Stimulated activated memory B cell treated with anti-CD40 and anti-IgM and Interleukin-4, amounts not matched to agents 10 μg/mL and 1 μg/mL and 100 μg/mL, for 72 hours (primary cell): Measurements from ENCODE around the gene CD300LB.

ENCODE experiments used
- ATAC-seq: fragments of 150-1000 bp; cut with Tn5 transposase; 2 replicates; pipeline ENCODE4 v1.10.0; 2021
- H3K27ac Mint-ChIP-seq: one replicate; pipeline ENCODE4 v1.8.0; 2022; ENCODE audit warnings: mild to moderate bottlenecking, mixed read lengths
- H3K27me3 Mint-ChIP-seq: one replicate; pipeline ENCODE4 v1.8.0; 2022; ENCODE audit warnings: mixed read lengths
- H3K36me3 Mint-ChIP-seq: one replicate; pipeline ENCODE4 v1.8.0; 2022; ENCODE audit warnings: mixed read lengths
- H3K4me1 Mint-ChIP-seq: one replicate; pipeline ENCODE4 v1.8.0; 2022; ENCODE audit warnings: mixed read lengths
- H3K4me3 Mint-ChIP-seq: one replicate; pipeline ENCODE4 v1.8.0; 2022; ENCODE audit warnings: mild to moderate bottlenecking, moderate library complexity, mixed read lengths
- H3K9me3 Mint-ChIP-seq: one replicate; pipeline ENCODE4 v1.8.0; 2022; ENCODE audit warnings: mixed read lengths

Gene CD300LB

DNA sequence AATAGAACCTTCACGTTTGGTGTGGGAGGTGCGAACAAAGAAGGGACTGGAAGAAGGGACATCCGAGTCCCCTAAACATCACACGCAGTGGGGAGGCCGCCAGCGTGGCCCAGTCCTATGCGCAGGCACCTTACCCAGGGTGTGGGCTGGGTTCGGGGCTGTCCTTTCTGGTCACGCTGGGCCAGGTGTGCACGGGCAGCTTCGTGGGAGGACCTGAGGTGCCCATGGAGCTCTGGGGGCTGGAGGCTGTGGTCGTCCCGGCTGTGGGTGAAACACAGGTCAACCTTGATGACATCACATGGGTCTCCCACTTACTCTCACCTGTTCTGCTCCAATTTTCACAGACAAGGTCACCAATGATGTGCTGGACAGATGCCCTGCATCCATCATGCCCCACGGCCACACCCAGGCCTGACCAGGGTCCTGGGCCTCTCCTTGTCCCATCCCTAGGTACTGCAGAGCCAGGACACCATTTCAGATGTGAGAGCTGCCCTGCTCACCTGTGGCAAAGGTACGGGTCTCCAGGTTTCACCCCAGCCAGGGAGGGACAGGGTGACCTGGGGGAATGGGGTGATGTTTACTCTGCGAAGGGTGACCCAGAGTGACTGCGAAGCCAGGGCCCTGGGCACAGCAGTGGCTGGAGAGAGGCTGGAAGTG is 11.6 kb upstream of the CD300LB start:
- Mint-ChIP-seq H3K27me3 (peaks cover 14% of the 10 kb centered on the region), H3K36me3 (no peaks in the 10 kb centered on the region), H3K27ac (no peak overlapping the region), H3K4me3 (no peak overlapping the region), H3K9me3 (no peaks in the 10 kb centered on the region), H3K4me1 (peaks cover 6% of the 10 kb centered on the region)
- no peak for ATAC-seq

DNA sequence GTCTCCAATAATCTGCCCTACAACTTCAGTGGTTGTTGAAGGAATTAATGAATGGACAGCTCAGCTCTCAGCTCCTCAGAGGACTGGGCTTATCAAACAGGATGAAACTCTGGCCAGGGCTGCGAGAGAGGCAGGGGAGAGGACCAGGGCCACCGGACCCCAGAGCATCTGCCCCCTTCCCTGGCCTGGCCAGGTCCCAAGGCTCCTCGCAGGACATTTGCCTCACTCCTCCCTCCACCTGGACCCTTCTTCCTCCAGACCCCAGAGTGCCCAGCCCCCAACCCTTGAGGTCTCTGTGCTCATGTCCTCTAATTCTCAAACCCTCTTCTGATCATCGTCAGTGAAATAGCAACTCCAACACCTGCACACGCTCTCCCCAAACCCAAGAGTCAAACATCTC is 10.9 kb upstream of the CD300LB start:
- Mint-ChIP-seq H3K27me3 (peaks cover 15% of the 10 kb centered on the region), H3K9me3 (no peaks in the 10 kb centered on the region), H3K4me1 (no peaks in the 10 kb centered on the region), H3K36me3 (no peaks in the 10 kb centered on the region), H3K4me3 (no peak overlapping the region), H3K27ac (no peak overlapping the region)
- no peak for ATAC-seq

DNA sequence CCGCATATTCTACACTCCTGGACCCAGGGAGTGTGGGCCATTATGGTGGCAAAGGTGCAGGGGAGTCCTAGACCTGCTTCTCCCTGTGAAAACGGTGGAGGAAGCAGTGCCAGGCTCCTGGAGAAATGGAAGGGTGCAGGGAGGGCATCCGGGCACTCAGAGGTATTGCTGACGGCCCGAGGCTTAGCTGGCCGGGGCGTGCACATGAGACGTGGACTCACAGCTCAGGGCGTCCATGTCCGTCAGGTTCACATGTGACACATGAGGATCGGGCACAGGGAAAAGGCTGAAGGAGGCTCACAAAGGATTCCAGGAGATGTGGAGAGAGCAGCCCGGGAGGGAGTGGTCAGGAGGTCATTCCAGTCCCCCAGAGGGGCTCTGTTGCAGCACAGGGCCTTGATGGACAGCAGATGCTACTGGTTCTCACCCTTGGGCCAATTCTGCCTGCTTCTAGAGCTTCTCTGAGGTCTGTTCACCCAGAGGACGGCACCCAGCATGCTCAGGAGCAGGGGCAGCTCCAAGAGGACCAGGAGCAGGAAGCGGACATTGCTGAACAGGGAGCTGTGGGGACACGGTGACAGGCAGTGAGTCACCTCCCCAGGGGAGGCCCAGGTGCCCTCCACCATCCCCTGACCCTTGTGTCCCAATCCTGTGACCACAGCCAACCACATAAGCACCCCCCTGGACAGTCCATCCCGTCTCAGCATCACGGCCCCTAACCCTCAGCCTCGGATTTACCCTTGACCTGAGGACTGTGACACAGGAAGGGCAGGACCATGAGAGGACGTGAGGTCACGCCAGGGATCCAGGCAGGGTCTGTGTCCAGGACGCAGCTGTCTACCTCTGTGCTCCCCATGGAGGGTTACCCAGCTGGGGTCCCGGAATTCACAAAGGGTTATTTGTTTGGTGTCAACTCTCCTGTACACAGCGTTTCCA is 10.2 kb upstream of the CD300LB start:
- H3K27ac Mint-ChIP-seq: no peak overlapping the region
- H3K9me3 Mint-ChIP-seq: no peaks in the 10 kb centered on the region
- no peaks in the 10 kb centered on the region for H3K4me1 Mint-ChIP-seq
- H3K36me3 Mint-ChIP-seq: no peaks in the 10 kb centered on the region
- H3K27me3 Mint-ChIP-seq: peaks cover 22% of the 10 kb centered on the region
- no peak overlapping the region for H3K4me3 Mint-ChIP-seq
- ATAC-seq: no peak

DNA sequence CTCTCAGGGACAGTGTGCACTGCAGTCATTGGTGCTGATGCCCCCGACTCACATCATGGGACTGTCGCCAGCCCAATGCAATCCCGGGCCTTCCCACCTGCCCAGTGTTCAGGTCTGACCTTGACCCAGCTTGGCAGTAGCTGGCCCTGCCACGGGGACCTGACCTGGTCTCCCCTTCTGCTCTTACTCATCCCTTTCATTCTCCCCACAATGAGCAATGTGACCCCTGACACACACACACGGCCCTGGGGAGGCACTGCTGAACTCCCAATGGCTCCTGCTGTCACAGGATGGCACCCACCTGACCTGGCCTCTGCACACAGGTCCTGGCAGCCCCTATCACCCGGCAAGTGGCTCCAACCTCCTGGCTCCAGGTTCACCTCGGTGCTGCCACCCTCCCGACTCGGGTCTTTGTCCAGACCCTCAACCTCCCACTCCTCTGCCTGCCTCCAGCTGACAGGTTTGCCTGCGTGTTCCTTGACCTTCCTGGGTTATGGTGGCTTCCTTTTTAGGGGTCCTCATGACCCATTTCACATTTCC is 8.1 kb upstream of the CD300LB start:
- H3K27ac Mint-ChIP-seq: peak overlapping the region; percentile 3
- H3K36me3 Mint-ChIP-seq: no peaks in the 10 kb centered on the region
- no peaks in the 10 kb centered on the region for H3K4me1 Mint-ChIP-seq
- no peak for ATAC-seq
- H3K9me3 Mint-ChIP-seq: no peaks in the 10 kb centered on the region
- no peak overlapping the region for H3K4me3 Mint-ChIP-seq
- peaks cover 27% of the 10 kb centered on the region for H3K27me3 Mint-ChIP-seq

DNA sequence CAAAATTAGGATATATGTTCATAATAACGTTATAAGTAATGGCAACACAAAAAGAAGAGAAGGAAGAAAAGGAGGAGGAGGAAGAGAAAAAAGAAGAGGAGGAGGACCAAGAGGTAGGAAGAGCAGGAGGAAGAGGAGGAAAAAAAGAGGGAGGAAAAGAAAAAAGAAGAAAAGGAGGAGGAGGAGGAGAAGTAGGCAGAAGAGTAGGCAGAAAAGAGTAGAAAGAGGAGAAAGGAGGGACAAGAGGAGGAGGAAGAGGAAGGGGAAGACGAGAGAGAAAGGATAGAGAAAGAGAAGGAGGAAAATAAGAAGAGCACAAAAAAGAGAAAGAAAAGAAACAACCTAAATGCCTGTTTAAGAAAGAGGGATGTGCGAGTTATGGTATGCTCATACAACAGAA is 5.6 kb upstream of the CD300LB start:
- ATAC-seq: no peak
- Mint-ChIP-seq H3K36me3 (no peaks in the 10 kb centered on the region), H3K9me3 (no peaks in the 10 kb centered on the region), H3K4me1 (peaks cover 16% of the 10 kb centered on the region), H3K4me3 (no peak overlapping the region), H3K27ac (no peak overlapping the region), H3K27me3 (peaks cover 27% of the 10 kb centered on the region)

DNA sequence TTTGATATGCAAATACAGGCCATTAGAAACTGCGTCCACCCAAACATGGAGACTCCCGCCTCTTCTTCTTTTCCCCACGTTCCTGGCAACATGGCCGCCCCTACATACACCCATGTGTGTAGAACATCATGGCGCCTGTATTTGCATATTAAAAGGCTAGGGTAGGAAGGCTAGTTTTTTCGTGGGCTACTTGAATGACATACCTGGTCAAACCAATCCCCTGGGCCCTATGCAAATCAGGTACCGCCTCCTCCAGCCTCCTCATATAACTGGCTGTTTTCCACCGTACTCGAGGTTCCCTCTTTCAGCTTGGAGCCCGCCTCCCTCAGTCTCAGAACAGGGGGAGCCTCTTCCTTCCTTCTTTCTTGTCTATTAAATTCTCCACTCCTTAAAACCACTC is 840 bp upstream of the CD300LB start:
- Mint-ChIP-seq H3K4me3 (peak overlapping the region; percentile 52), H3K9me3 (no peaks in the 10 kb centered on the region), H3K27ac (peak overlapping the region; percentile 40), H3K27me3 (peaks cover 12% of the 10 kb centered on the region), H3K4me1 (peaks cover 45% of the 10 kb centered on the region), H3K36me3 (no peaks in the 10 kb centered on the region)
- ATAC-seq: peak; percentile 61

DNA sequence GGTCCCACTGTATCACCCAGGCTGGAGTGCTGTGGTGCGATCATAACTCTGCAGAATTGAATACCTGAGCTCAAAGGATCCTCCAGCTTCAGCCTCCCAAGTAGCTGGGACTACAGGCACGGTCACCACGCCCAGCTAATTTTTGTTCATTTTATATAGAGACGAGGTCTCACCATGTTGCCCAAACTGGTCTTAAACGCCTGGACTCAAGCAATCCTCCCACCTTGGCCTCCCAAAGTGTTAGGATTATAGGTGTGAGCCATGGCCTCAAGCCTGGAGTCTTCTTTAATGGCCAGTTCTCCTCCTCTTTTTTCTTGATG is 484 bp downstream of the CD300LB start:
- ATAC-seq: no peak
- peaks cover 45% of the 10 kb centered on the region for H3K4me1 Mint-ChIP-seq
- peak overlapping the region; percentile 40 for H3K27ac Mint-ChIP-seq
- peaks cover 1% of the 10 kb centered on the region for H3K27me3 Mint-ChIP-seq
- H3K9me3 Mint-ChIP-seq: no peaks in the 10 kb centered on the region
- H3K4me3 Mint-ChIP-seq: no peak overlapping the region
- H3K36me3 Mint-ChIP-seq: no peaks in the 10 kb centered on the region

DNA sequence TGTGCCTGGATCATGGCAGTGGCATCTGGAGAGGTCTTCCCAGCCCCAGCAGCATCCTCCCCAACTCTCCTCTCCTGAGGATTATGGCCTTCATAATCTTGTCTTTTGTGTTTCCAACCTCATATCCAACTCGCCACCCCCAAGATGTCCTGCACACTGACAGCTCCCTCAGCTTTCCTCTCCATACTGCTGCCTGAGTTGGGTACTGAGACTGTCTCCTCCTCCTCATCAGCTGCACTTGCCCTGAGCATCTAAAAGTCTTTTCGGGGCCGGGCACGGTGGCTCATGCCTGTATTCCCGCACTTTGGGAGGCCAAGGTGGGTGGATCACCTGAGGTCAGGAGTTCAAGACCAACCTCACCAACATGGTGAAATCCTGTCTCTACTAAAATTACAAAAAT is 2.0 kb downstream of the CD300LB start:
- no peaks in the 10 kb centered on the region for H3K36me3 Mint-ChIP-seq
- H3K9me3 Mint-ChIP-seq: no peaks in the 10 kb centered on the region
- no peak overlapping the region for H3K4me3 Mint-ChIP-seq
- H3K27ac Mint-ChIP-seq: peak overlapping the region; percentile 41
- ATAC-seq: no peak
- peaks cover 17% of the 10 kb centered on the region for H3K27me3 Mint-ChIP-seq
- peaks cover 45% of the 10 kb centered on the region for H3K4me1 Mint-ChIP-seq

DNA sequence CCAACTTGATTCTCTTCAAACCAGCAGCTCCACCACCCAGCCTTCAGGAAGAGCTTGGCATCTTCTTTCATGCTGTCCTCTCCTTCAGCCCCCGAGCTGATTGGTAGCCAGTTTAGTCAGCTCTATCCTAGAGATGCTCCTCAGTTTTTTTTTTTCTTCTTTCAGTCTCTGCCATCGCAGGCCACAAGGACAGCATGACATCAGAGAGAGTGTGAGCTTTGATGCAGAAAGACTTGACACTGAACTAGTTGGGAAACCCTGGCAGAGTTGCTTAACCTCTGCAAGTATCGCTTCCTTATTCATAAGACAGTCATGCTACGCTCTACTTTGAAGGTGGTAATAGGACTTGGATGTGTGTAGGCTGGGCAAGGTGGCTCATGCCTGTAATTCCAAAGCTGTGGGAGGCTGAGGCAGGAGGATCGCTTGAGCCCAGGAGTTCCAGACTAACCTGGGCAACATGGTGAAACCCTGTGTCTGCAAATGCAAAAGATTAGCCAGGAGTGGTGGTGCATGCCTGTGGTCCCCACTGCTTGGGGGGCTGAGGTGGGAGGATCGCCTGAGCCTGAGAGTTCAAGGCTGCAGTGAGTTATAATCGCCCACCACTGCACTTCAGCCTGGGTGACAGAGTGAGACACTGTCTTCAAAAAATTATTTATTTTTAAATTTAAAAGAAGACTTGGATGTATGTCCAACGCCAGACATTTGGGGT is 2.6 kb downstream of the CD300LB start:
- H3K4me3 Mint-ChIP-seq: no peak overlapping the region
- ATAC-seq: peak; percentile 95
- peak overlapping the region; percentile 41 for H3K27ac Mint-ChIP-seq
- H3K4me1 Mint-ChIP-seq: peaks cover 45% of the 10 kb centered on the region
- no peaks in the 10 kb centered on the region for H3K9me3 Mint-ChIP-seq
- H3K27me3 Mint-ChIP-seq: peaks cover 17% of the 10 kb centered on the region
- H3K36me3 Mint-ChIP-seq: no peaks in the 10 kb centered on the region

DNA sequence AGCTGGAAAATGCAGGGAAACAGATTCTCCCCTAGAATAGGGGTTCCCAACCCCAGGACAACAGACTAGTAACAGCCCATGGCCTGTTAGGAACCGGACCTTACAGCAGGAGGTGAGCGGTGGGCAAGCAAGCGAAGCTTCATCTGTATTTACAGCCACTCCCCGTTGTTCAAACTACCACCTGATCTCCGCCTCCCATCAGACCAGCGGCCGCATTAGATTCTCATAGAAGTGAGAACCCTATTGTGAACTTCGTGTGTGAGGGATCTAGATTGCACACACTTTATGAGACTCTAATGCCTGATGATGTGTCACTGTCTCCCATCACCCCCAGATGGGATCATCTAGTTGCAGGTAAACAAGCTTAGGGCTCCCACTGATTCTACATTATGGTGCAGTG is 3.5 kb downstream of the CD300LB start:
- Mint-ChIP-seq H3K36me3 (peaks cover 5% of the 10 kb centered on the region), H3K27me3 (peaks cover 17% of the 10 kb centered on the region), H3K4me3 (no peak overlapping the region), H3K27ac (no peak overlapping the region), H3K9me3 (no peaks in the 10 kb centered on the region), H3K4me1 (peaks cover 38% of the 10 kb centered on the region)
- no peak for ATAC-seq

DNA sequence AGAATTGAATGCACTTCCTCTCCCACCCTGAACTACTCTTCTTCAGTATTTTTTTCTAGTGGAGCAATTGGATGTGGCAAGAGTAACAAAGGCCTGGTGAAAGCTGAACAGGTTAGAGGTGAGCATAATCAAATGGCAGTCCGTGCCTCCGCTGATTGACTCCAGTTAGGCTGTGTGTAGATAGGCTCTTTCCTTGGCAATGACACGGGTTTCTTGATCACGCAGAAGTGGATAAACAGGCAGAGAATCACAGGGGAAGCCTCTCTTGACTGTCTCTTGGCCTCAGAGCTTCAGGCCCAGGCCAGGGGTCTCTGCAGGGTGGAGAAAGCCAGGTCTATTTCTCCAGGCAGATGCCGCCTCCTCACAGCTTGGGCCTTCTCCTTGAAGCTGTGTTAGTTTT is 4.2 kb downstream of the CD300LB start:
- Mint-ChIP-seq H3K27me3 (peaks cover 17% of the 10 kb centered on the region), H3K27ac (no peak overlapping the region)

DNA sequence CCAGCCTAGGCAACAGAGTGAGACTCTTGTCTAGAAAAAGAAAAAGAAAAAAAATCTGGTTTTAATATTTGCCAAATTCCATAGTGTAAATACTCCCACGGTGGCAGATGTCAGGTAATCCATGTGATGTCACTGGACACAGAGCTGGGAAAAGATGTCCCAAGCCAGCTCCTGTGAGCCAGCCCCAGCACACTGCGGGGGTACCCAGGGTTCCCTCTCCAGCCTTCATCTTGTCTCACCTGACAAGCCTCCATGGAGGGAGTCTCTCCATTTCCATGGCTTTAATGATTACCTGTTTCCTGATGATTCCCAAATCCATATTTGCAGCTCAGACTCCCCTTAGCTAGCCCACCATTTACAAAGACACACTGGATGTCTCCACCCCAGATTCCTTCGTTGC is 4.6 kb downstream of the CD300LB start:
- no peak overlapping the region for H3K4me3 Mint-ChIP-seq
- no peak for ATAC-seq
- peaks cover 17% of the 10 kb centered on the region for H3K27me3 Mint-ChIP-seq
- peaks cover 35% of the 10 kb centered on the region for H3K4me1 Mint-ChIP-seq
- H3K9me3 Mint-ChIP-seq: no peaks in the 10 kb centered on the region
- H3K36me3 Mint-ChIP-seq: peaks cover 5% of the 10 kb centered on the region
- H3K27ac Mint-ChIP-seq: no peak overlapping the region

More for the DNA sequence above, 4.2 kb downstream of the CD300LB start:
- Mint-ChIP-seq H3K36me3 (peaks cover 5% of the 10 kb centered on the region), H3K4me1 (peaks cover 35% of the 10 kb centered on the region), H3K9me3 (no peaks in the 10 kb centered on the region), H3K4me3 (no peak overlapping the region)
- no peak for ATAC-seq

DNA sequence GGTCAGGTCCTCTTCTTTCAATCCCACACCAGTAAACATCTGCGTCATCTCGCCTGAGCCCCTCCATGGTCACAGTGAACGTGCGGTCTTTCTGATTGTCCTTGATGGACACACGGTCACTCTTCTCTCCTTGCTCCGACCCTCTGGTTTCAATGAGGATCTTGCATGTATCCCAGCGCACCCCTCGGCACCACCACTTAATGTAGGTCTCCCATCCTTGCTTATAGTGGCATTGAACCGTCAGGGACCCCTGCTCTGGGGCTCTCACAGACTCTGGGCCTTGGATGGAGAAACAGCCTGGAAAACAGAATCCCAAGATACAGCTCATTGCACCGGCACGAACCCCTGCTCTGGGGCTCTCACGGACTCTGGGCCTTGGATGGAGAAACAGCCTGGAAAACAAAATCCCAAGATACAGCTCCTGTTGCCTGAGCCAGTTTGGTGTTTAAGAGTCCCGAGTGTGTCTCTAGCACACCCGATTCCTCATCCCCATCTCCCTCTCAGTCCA is 5.4 kb downstream of the CD300LB start:
- ATAC-seq: no peak
- Mint-ChIP-seq H3K4me1 (peaks cover 35% of the 10 kb centered on the region), H3K27ac (peak overlapping the region; percentile 34), H3K4me3 (no peak overlapping the region), H3K27me3 (peaks cover 17% of the 10 kb centered on the region), H3K36me3 (peaks cover 5% of the 10 kb centered on the region), H3K9me3 (no peaks in the 10 kb centered on the region)

DNA sequence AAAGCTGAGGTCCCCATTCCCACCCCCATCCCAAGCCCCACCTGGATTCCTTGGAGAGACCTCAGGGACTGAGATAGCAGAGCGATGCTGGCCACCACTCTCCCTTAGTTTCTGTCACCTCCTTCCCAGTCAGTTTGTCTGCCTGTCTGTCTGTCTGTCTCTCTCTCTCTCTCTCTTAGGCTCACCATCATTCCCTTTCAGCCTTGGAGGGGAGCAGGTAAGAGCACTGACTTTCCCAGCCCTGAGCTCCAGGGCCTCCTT is 5.9 kb downstream of the CD300LB start:
- ATAC-seq: no peak
- no peaks in the 10 kb centered on the region for H3K9me3 Mint-ChIP-seq
- peaks cover 17% of the 10 kb centered on the region for H3K27me3 Mint-ChIP-seq
- peak overlapping the region; percentile 34 for H3K27ac Mint-ChIP-seq
- peaks cover 5% of the 10 kb centered on the region for H3K36me3 Mint-ChIP-seq
- peaks cover 35% of the 10 kb centered on the region for H3K4me1 Mint-ChIP-seq
- H3K4me3 Mint-ChIP-seq: no peak overlapping the region

DNA sequence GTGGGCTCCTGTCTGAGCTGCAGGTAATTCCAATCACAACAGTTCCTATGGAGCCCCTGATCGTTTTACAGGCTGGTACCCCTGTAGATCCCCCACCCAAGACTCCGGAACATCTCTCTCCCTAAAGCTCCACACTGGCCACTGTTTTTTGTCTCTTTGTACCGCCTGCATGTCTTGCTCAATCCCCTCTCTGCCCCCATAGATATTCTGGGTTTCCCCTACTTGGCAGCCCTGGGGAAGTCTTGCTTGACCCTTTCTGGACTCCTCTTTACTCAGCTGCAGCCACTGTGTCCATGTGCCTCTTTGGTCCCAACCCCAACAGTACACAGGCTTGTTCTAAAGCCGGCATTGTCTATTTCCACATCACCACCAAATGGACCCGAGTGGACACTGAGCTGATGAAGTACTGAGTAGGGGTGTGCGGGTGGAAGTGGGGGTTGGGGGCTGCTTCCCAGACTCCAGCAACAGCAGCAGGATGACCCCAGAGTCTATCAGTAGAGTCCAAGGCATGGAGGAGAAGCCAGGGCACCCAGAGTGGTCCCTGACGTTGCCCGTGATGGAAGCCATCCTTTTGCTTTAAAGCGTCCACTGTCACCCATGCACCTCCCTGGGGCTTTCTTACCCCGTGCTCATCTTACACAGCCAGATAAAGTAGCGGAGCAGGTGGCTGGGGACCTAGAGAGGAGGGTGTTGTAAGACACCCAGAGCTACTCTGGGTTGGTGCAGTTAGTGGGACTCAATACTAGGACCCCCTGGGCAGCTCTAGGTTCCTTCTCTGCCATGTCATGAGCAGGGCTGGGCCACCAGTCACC is 6.4 kb downstream of the CD300LB start:
- peak overlapping the region; percentile 34 for H3K27ac Mint-ChIP-seq
- H3K4me3 Mint-ChIP-seq: no peak overlapping the region
- no peaks in the 10 kb centered on the region for H3K9me3 Mint-ChIP-seq
- ATAC-seq: no peak
- peaks cover 5% of the 10 kb centered on the region for H3K36me3 Mint-ChIP-seq
- peaks cover 41% of the 10 kb centered on the region for H3K4me1 Mint-ChIP-seq
- H3K27me3 Mint-ChIP-seq: peaks cover 17% of the 10 kb centered on the region
